ENCODE measurements around the gene NR3C1. TPM values are rescaled to one million over a fixed set of nuclear protein-coding genes. Genes with fewer than 3 reads are reported as not detected.
A peak's percentile ranks its signal among the peaks of the same experiment; 100 is the strongest.

NR3C1 gene
- total and polyA plus RNA-seq, 8 donors = 6.5 to 42.2 (median 27.1) TPM

- no peak for FAIRE-seq
- WGBS, 2 donors = 83 to 88% methylated on average over 2 of the region's 2 CpGs
- H3K9me3 ChIP-seq = no peaks in the 10 kb centered on the region
- H3K36me3 ChIP-seq = no peaks in the 10 kb centered on the region
- H3K4me3 ChIP-seq = no peak overlapping the region
- intact Hi-C loops (cut with DNase I) = no loop called here
- no peak for TF ChIP-seq CTCF (IDR thresholded peaks at IDR 0.05)
- H3K27ac ChIP-seq = peak overlapping the region in 1 of 4 donors; percentile 50
- no peaks in the 10 kb centered on the region for H3K4me1 ChIP-seq
- no peak for ATAC-seq
- no peaks in the 10 kb centered on the region for H3K27me3 ChIP-seq
- no peak for DNase-seq
These were observed 158.5 kb downstream of the NR3C1 start for GRCh38 chr5:143244990-143245389.

GRCh38 chr5:143244000-143244736, 159.3 kb downstream of the NR3C1 start:
- DNase-seq (peak in 2 of 6 donors; percentile 18 to 30), FAIRE-seq (no peak), ATAC-seq (peak; percentile 56 to 82 (median 78))
- Histone ChIP-seq H3K4me3 (no peak overlapping the region), H3K27ac (peak overlapping the region in 2 of 4 donors; percentile 50 to 52), H3K9me3 (no peaks in the 10 kb centered on the region), H3K4me1 (no peaks in the 10 kb centered on the region), H3K27me3 (no peaks in the 10 kb centered on the region), H3K36me3 (no peaks in the 10 kb centered on the region)
- intact Hi-C loops (cut with DNase I) = no loop called here
- TF ChIP-seq CTCF (IDR thresholded peaks at IDR 0.05) = no peak
- WGBS, 2 donors = 61 to 68% methylated on average over 16 of the region's 16 CpGs

GRCh38 chr5:143243103-143243502, 160.4 kb downstream of the NR3C1 start:
- 78 to 90% methylated on average over 6 of the region's 6 CpGs for WGBS, 2 donors
- Histone ChIP-seq H3K27ac (no peak overlapping the region), H3K9me3 (no peaks in the 10 kb centered on the region), H3K36me3 (no peaks in the 10 kb centered on the region), H3K4me3 (no peak overlapping the region), H3K4me1 (no peaks in the 10 kb centered on the region), H3K27me3 (no peaks in the 10 kb centered on the region)
- intact Hi-C loops (cut with DNase I) = no loop called here
- FAIRE-seq = no peak
- no peak for TF ChIP-seq CTCF (IDR thresholded peaks at IDR 0.05)
- no peak for DNase-seq
- no peak for ATAC-seq

- no peaks in the 10 kb centered on the region for H3K4me1 ChIP-seq
- no peak for TF ChIP-seq CTCF (IDR thresholded peaks at IDR 0.05)
- WGBS, 2 donors = 48 to 62% methylated on average over 1 of the region's 1 CpG
- no peak for DNase-seq
- FAIRE-seq = no peak
- H3K4me3 ChIP-seq = no peak overlapping the region
- H3K36me3 ChIP-seq = no peaks in the 10 kb centered on the region
- ATAC-seq = no peak
- intact Hi-C loops (cut with DNase I) = no loop called here
- H3K9me3 ChIP-seq = no peaks in the 10 kb centered on the region
- H3K27me3 ChIP-seq = no peaks in the 10 kb centered on the region
- H3K27ac ChIP-seq = no peak overlapping the region
These were observed 161.6 kb downstream of the NR3C1 start for GRCh38 chr5:143241892-143242291.

GRCh38 chr5:143239882-143240518, 163.5 kb downstream of the NR3C1 start:
- no peak for ATAC-seq
- Histone ChIP-seq H3K27ac (no peak overlapping the region), H3K4me3 (no peak overlapping the region), H3K27me3 (no peaks in the 10 kb centered on the region), H3K36me3 (no peaks in the 10 kb centered on the region), H3K4me1 (no peaks in the 10 kb centered on the region), H3K9me3 (no peaks in the 10 kb centered on the region)
- no peak for TF ChIP-seq CTCF (IDR thresholded peaks at IDR 0.05)
- intact Hi-C loops (cut with DNase I) = no loop called here
- 72 to 73% methylated on average over 5 of the region's 5 CpGs for WGBS, 2 donors
- no peak for DNase-seq
- no peak for FAIRE-seq
